CD4-positive, alpha-beta T cell treated with Interleukin-12 subunit alpha and Interleukin-12 subunit beta, for 1 hour (primary cell): ENCODE data around the gene FUT3.
"Not testable (repeated sequence)": the region's sequence is repeated elsewhere in the genome, so short reads cannot be mapped to it uniquely, and the experiment has no call there.

ENCODE experiments used
- DNase-seq: peaks from one replicate; pipeline ENCODE4 v3.0.0-alpha.2; 2020

FUT3 gene

DNA sequence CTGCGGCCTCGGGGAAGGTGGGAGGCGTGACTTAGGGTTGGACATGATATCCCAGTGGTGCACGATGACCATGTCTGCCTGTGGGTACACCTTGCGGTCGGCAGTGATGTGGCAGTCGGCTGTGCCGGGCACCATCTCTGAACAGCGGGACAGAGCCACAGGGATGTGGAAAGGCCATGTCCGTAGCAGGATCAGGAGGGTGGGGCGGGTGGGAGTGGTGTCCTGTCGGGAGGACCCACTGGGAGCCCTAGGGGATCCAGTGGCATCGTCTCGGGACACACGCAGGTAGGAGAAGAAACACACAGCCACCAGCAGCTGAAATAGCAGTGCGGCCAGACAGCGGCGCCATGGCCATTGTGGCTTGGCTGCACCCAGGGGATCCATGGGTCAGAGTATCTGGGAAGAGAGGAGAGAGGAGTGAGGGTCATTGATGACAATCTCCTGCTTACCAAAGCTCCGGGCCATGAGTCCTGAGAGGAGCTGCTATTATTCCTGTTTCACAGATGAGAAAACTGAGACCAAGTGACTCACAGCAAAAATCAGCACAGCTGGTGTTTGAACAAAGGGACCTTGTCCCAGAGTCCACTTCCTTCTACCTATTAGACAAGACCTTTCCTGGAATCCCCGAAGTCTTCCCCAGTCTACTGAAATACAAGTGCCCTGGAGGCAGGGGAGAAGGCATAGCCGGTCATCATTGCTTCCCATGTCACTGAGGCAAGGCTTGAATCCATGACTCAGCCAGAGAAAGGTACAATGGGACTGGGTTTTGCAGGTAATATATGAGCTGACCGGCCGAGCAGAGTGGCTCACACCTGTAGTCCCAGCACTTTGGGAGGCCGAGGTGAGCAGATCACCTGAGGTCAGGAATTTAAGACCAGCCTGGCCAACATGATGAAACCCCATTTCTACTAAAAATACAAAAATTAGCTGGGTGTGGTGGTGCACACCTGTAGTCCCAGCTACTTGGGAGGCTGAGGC lies 6.5 kb downstream of the FUT3 start:
- DNase-seq, result no peak

DNA sequence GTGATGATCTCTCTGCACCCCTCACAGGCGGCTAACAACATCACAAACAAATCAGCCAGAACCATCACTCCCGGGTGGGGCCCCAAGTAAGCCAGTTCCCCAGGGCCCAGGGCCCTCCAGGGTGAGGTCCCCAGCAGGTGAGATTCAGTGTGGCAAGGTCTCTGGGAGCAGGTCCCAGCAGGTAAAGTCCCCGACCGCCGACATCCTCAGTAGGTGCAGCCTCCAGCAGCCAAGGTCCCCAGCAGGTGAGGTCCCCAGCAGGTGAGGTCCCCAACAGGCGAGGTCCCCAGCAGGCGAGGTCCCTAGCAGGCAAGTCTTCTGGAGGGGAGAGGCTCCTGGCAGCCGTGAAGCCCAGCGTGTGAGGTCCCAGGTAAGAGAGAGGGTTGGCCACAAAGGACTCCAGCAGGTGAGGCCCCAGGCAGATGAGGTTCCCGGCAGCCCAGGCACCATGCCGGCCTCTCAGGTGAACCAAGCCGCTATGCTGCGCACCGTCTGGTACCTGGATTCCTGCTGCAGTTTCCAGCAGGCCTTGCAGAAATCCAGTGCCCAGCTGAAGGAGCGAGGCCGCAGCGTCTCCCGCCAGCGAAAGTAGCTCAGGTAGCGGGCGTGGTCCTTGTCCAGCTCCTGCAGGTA lies 7.8 kb downstream of the FUT3 start:
- no peak for DNase-seq

- not testable (repeated sequence) for DNase-seq
Observed at GRCh38 chr19:5841735-5842111, 9.5 kb downstream of the FUT3 start.

GRCh38 chr19:5839065-5840017 lies 11.9 kb downstream of the FUT3 start, which contains the start of gene FUT6:
Gene FUT6 (minus strand): TSS chr19:5839702. CDS start chr19:5832567, 7,135 bp downstream.
- DNase-seq, result no peak

GRCh38 chr19:5838353-5839064 lies 12.7 kb downstream of the FUT3 start:
- no peak for DNase-seq

DNA sequence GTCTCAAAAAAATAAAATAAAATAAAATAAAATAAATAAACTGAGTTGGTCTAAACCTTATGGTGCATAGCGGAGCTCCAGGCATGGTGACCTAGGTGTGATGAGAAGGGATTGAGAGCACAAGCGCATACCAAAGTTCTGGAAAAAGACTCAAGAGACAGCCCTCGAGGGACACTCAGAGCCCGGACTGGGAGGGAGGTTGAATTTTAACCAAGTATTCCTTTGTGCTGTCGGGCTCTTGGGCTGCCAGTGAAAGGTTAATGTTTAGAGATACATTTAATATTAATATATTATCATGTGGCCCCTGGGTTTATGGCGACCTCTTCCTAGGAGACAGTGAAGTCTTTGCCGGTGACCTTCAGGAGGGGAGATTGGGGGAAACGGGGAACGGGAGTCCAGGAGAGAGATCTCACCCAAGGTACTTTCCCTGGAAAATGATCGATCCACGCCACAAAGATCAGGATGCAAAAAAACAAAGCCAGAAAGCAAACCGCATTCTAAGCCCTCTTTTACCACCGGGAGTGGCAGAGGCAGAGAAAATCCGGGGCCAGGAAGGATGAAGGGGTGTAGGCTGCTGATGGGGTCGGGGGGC lies 13.4 kb downstream of the FUT3 start:
- no peak for DNase-seq

DNA sequence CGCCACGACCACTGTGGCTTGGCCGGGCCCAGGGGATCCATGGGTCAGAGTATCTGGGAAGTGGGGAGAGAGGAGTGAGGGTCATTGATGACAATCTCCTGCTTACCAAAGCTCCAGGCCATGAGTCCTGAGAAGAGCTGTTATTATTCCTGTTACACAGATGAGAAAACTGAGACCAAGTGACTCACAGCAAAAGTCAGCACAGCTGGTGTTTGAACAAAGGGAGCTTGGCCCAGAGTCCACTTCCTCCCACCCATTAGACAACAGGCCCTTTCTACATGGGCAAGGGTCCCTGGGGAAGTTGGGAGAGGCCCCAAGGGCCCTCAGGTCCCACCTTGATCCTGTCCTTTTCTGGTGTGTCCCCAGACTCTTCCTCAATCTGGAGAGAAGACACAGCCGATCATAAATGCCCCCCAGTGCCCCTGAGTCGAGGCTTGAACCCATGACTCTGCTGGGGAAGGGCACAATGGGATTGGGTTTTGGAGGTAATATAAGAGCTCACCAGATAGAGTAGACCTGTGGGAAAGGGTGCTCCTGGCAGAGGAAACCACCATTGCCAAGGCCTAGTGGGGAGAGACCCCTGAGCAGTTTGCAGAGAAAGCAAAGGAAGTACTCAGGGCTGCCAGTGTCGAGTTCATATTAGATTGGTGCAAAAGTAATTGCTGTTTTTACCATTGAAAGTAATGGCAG lies 18.6 kb downstream of the FUT3 start:
- DNase-seq, result no peak

DNA sequence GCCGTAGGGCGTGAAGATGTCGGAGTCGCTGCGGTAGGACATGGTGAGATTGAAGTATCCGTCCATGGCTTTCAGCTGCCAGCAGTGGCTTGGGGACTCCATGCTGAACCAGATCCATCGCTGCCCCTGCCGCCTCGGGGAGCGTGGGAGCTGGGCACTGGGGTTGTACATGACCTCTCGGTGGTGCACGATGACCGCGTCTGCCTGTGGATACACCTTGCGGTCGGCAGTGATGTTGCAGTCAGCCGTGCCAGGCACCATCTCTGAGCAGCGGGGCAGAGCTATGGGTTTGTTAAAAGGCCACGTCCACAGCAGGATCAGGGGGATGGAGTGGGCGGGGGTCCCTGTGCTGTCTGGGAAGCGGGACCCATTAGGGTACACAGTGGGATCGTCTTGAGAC lies 19.2 kb downstream of the FUT3 start:
- no peak for DNase-seq

GRCh38 chr19:5831159-5831558 lies 20.1 kb downstream of the FUT3 start:
- no peak for DNase-seq

- no peak for DNase-seq
Observed at GRCh38 chr19:5829567-5830310, 21.5 kb downstream of the FUT3 start.

DNA sequence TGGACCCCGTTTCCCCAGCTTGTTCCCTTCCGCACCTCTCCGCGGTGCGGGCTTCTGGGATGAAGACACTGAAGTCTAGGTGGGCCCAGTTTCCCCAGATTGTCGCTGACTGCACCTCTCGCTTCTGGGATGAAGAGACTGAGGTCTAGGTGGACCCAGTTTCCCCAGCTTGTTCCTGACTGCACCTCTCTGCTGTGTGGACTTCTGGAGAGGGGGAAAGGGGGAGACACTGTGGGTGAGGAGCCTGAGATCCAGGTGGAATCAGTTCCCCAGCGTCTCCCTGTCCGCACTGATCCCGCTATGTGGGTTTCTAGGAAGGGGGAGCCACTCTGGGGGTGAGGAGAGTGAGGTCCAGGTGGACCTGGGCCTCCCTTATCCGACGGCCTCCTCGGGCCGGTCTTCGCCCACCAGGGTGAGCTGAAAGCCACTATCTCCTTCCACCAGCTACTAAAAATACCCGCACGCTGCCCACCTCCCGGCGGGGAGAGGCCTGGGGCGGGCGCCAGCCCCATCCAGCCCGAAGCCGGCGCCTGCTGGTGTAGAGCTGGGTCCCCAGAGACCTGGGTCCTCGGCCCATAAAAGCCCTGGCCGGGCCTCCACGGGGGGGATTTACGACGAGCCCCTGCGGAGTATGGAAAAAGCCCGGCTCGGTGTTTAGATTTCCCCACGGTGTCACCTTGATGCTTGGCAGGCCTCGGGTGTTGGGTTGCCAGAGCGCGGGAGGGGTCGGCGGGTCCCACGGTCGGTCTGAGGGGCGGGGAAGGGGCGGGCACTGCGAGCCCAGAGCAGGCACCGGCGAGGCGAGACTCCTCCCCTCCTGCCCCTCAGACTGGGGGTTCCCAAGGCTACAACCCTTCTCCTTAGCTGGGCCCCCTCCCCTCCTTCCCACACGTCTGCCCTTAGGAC lies 22.3 kb downstream of the FUT3 start:
- DNase-seq, result peak; percentile 7

- DNase-seq, result peak; percentile 94
Observed at GRCh38 chr19:5827891-5828660, 23.2 kb downstream of the FUT3 start.

DNA sequence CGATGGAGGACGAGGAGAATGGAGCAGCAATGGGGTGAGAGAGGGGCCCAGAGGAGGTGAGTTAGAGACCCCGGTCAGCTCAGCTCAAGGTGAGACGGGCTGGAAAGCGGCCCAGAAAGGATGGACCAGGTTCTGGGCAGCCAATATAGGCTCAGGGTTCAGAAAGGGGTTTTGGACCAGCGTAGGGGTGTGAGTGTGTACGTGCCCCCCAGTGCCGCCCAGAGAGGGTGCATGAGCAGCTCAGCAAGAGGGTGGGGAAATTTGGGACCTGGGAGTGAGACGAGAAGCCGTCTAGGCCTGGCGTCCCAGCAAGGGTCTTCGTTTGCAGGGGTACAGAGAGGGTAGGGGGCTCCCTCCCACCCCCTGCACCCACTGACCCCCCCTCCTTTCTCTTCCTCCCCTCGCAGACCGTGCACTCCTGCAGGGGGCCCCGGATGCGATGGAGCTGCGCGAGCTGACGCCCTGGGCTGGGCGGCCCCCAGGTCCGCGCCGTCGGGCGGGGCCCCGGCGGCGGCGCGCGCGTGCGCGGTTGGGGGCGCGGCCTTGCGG lies 23.8 kb downstream of the FUT3 start:
- no peak for DNase-seq

GRCh38 chr19:5826531-5827341 lies 24.5 kb downstream of the FUT3 start:
- peak; percentile 33 for DNase-seq

GRCh38 chr19:5825178-5825577 lies 26.1 kb downstream of the FUT3 start:
- no peak for DNase-seq

GRCh38 chr19:5824751-5825150 lies 26.5 kb downstream of the FUT3 start:
- DNase-seq, result no peak

DNA sequence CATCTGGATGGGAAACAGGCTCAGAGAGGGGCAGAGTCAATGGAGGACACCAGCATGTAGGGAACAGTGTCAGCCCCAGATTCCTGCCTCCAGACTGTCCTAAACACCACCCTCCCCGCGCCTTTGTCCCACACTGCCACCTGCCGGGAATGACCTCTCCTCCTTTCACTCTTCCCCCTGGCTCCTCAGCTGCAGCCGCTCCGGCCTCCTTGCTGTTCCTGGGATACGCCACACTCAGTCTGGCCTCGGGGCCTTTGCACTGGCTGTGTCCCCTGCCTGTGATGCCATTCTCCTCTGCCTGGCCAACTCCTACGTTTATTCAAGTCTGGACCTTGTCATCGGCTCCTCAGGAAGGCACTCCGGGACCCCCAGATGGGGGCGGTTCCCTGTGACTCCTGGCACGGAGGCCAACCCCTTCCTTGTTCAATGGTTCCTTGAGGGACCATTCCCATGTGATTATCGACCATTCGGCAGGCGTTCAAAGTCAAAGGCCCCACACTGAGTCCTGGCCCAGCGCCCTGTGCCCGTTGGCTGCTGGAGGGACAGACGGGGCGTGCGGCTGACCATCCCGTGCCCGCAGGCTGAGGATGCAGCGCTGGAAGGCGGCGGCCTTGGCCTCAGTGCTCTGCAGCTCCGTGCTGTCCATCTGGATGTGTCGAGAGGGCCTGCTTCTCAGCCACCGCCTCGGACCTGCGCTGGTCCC lies 27.5 kb downstream of the FUT3 start:
- DNase-seq, result no peak
